GM10248 (cell line): ENCODE data around the gene UBAP2.

ENCODE experiments used
- CTCF ChIA-PET: fragments of 300-600 bp; sonication (Branson Sonifier 250); formaldehyde crosslinking; extraction: SDS; loops from one replicate; lab custom pipeline; 2021; ENCODE audit warnings: antibody characterized with exemption; lab: Yijun Ruan, JAX
- POLR2A ChIA-PET: fragments of 350-650 bp; sonication (Branson Sonifier 250); formaldehyde crosslinking; extraction: SDS; loops from one replicate; lab custom pipeline; 2020; ENCODE audit warnings: antibody characterized with exemption; lab: Yijun Ruan, JAX
- DNase-seq: peaks from one replicate; pipeline ENCODE4 v3.0.0; 2012; ENCODE audit errors: extremely low spot score
- CTCF ChIP-seq: IDR thresholded peaks from 2 replicates; pipeline ENCODE4 v1.5.1; 2012; ENCODE audit warnings: mild to moderate bottlenecking, low read depth; ENCODE audit errors: extremely low read depth, missing control alignments, control extremely low read depth

Gene UBAP2

GRCh38 chr9:33917036-33917435, 131.7 kb downstream of the UBAP2 start:
- POLR2A ChIA-PET: no interaction called here
- no peak for DNase-seq
- CTCF ChIA-PET: no interaction called here
- TF ChIP-seq CTCF: no peak

- DNase-seq: no peak
- CTCF ChIA-PET: interaction anchor here (1.0 to 3.3 kb wide), 2 partner anchors 11 to 102 kb away, joined by 3 to 15 read pairs; no protein-coding TSS in a partner anchor
- POLR2A ChIA-PET: no interaction called here
- TF ChIP-seq CTCF: no peak
These were observed 133.6 kb downstream of the UBAP2 start for GRCh38 chr9:33914887-33915628.

- no peak for DNase-seq
- no peak for TF ChIP-seq CTCF
- CTCF ChIA-PET: interaction anchor here (1.2 to 3.3 kb wide), 2 partner anchors 8 to 12 kb away, joined by 3 to 15 read pairs; no protein-coding TSS in a partner anchor
- POLR2A ChIA-PET: no interaction called here
These were observed 135.1 kb downstream of the UBAP2 start for GRCh38 chr9:33913541-33913940.

- no peak for TF ChIP-seq CTCF
- no peak for DNase-seq
- CTCF ChIA-PET: no interaction called here
- POLR2A ChIA-PET: no interaction called here
These were observed 139.9 kb downstream of the UBAP2 start for GRCh38 chr9:33908749-33909148.

- CTCF ChIA-PET: no interaction called here
- POLR2A ChIA-PET: no interaction called here
- DNase-seq: no peak
These were observed 140.6 kb downstream of the UBAP2 start for GRCh38 chr9:33908114-33908513.

GRCh38 chr9:33907347-33907746, 141.3 kb downstream of the UBAP2 start:
- no peak for TF ChIP-seq CTCF
- ChIA-PET CTCF (interaction anchor here (1.0 to 2.0 kb wide), 3 partner anchors 13 to 20 kb away, joined by 3 to 5 read pairs (median 3); no protein-coding TSS in a partner anchor), POLR2A (no interaction called here)
- DNase-seq: no peak

More at GRCh38 chr9:33908114-33908513, 140.6 kb downstream of the UBAP2 start:
- TF ChIP-seq CTCF: no peak
